GM19395 (cell line): ENCODE measurements around the gene HASPIN.
"Not testable (repeated sequence)": the region's sequence is repeated elsewhere in the genome, so short reads cannot be mapped to it uniquely, and the experiment has no call there.

Source experiments
- ATAC-seq: cut with Tn5 transposase; IDR thresholded peaks from one replicate; pipeline ENCODE4 v1.9.1; 2021; ENCODE audit warnings: mild to moderate bottlenecking, moderate library complexity; ENCODE audit not compliant: unreplicated experiment

Gene HASPIN

GRCh38 chr17:3734911-3735276, 11.2 kb downstream of the HASPIN start:
- ATAC-seq = not testable (repeated sequence)

- no peak for ATAC-seq
Measured at GRCh38 chr17:3735515-3735914, 11.8 kb downstream of the HASPIN start.

GRCh38 chr17:3738562-3739295, 15.0 kb downstream of the HASPIN start:
- ATAC-seq = no peak

GRCh38 chr17:3739422-3740124, 15.9 kb downstream of the HASPIN start:
- ATAC-seq = no peak

GRCh38 chr17:3740611-3741073, 16.9 kb downstream of the HASPIN start:
- ATAC-seq = no peak

GRCh38 chr17:3744014-3744413, 20.3 kb downstream of the HASPIN start:
- ATAC-seq = no peak

GRCh38 chr17:3745071-3745470, 21.4 kb downstream of the HASPIN start:
- no peak for ATAC-seq

GRCh38 chr17:3747805-3748204, 24.1 kb downstream of the HASPIN start:
- ATAC-seq = no peak

GRCh38 chr17:3748576-3748975, 24.9 kb downstream of the HASPIN start:
- no peak for ATAC-seq

GRCh38 chr17:3750296-3750695, 26.6 kb downstream of the HASPIN start:
- ATAC-seq = no peak

GRCh38 chr17:3750926-3751325, 27.2 kb downstream of the HASPIN start:
- no peak for ATAC-seq

- ATAC-seq = no peak
Measured at GRCh38 chr17:3751836-3752235, 28.1 kb downstream of the HASPIN start.

- no peak for ATAC-seq
Measured at GRCh38 chr17:3753624-3754023, 29.9 kb downstream of the HASPIN start.

GRCh38 chr17:3754066-3754457, 30.4 kb downstream of the HASPIN start:
- ATAC-seq = no peak

GRCh38 chr17:3754458-3755334, 31.0 kb downstream of the HASPIN start:
- no peak for ATAC-seq

GRCh38 chr17:3755335-3756030, 31.8 kb downstream of the HASPIN start:
- ATAC-seq = no peak

- no peak for ATAC-seq
Measured at GRCh38 chr17:3759597-3760216, 36.0 kb downstream of the HASPIN start.

- ATAC-seq = no peak
Measured at GRCh38 chr17:3761036-3761917, 37.6 kb downstream of the HASPIN start.

- no peak for ATAC-seq
Measured at GRCh38 chr17:3761918-3762380, 38.2 kb downstream of the HASPIN start.
